ENCODE data around the gene TMEM108. TPM values are rescaled to one million over a fixed set of nuclear protein-coding genes. Genes with fewer than 3 reads are reported as not detected.

The TMEM108 gene
- total and polyA plus RNA-seq, 9 donors, result under 0.01 to 4.2 (median 0.46) TPM; not detected in 2

GRCh38 chr3:133439563-133439962, 401.4 kb downstream of the TMEM108 start:
- no peak for DNase-seq
- H3K4me1 ChIP-seq (ENCODE audit: insufficient read depth), result no peaks in the 10 kb centered on the region
- 90 to 95% (median 92%) methylated on average over 2 of the region's 2 CpGs for WGBS, 3 donors
- intact Hi-C loops (cut with DNase I), result no loop called here
- H3K36me3 ChIP-seq, result no peaks in the 10 kb centered on the region
- no peaks in the 10 kb centered on the region for H3K9me3 ChIP-seq
- TF ChIP-seq CTCF (IDR thresholded peaks at IDR 0.05), result no peak
- TF ChIP-seq POLR2A (IDR thresholded peaks at IDR 0.05), result no peak
- no peak for TF ChIP-seq EP300 (IDR thresholded peaks at IDR 0.05)
- H3K27me3 ChIP-seq, result no peaks in the 10 kb centered on the region
- H3K4me3 ChIP-seq, result no peak overlapping the region
- no peak overlapping the region for H3K27ac ChIP-seq

GRCh38 chr3:133440652-133441051, 402.5 kb downstream of the TMEM108 start:
- intact Hi-C loops (cut with DNase I), result no loop called here
- Histone ChIP-seq H3K27me3 (no peaks in the 10 kb centered on the region), H3K4me1 (ENCODE audit: insufficient read depth) (no peaks in the 10 kb centered on the region), H3K36me3 (no peaks in the 10 kb centered on the region), H3K9me3 (no peaks in the 10 kb centered on the region), H3K27ac (no peak overlapping the region), H3K4me3 (no peak overlapping the region)
- DNase-seq, result no peak
- TF ChIP-seq CTCF (IDR thresholded peaks at IDR 0.05) (no peak), EP300 (IDR thresholded peaks at IDR 0.05) (no peak), POLR2A (IDR thresholded peaks at IDR 0.05) (no peak)
- 79 to 88% (median 88%) methylated on average over 2 of the region's 2 CpGs for WGBS, 3 donors

GRCh38 chr3:133441867-133442270, 403.7 kb downstream of the TMEM108 start:
- WGBS, 3 donors, result 50 to 63% (median 53%) methylated on average over 3 of the region's 3 CpGs
- DNase-seq, result no peak

GRCh38 chr3:133442518-133442917, 404.3 kb downstream of the TMEM108 start:
- Histone ChIP-seq H3K9me3 (no peaks in the 10 kb centered on the region), H3K27ac (no peak overlapping the region), H3K27me3 (no peaks in the 10 kb centered on the region), H3K36me3 (no peaks in the 10 kb centered on the region), H3K4me1 (ENCODE audit: insufficient read depth) (no peaks in the 10 kb centered on the region), H3K4me3 (no peak overlapping the region)
- DNase-seq, result no peak
- intact Hi-C loops (cut with DNase I), result no loop called here
- 90 to 96% (median 95%) methylated on average over 1 of the region's 1 CpG for WGBS, 3 donors
- TF ChIP-seq EP300 (IDR thresholded peaks at IDR 0.05) (no peak), POLR2A (IDR thresholded peaks at IDR 0.05) (no peak), CTCF (IDR thresholded peaks at IDR 0.05) (no peak)

More at GRCh38 chr3:133441867-133442270, 403.7 kb downstream of the TMEM108 start:
- Histone ChIP-seq H3K27ac (no peak overlapping the region), H3K36me3 (no peaks in the 10 kb centered on the region), H3K9me3 (no peaks in the 10 kb centered on the region), H3K4me1 (ENCODE audit: insufficient read depth) (no peaks in the 10 kb centered on the region), H3K27me3 (no peaks in the 10 kb centered on the region), H3K4me3 (no peak overlapping the region)
- intact Hi-C loops (cut with DNase I), result no loop called here
- TF ChIP-seq CTCF (IDR thresholded peaks at IDR 0.05) (no peak), POLR2A (IDR thresholded peaks at IDR 0.05) (no peak), EP300 (IDR thresholded peaks at IDR 0.05) (no peak)
